Colonic mucosa (tissue), 4 donors: ENCODE measurements around the gene METRN. TPM values are rescaled to one million over a fixed set of nuclear protein-coding genes. Genes with fewer than 3 reads are reported as not detected.

Experiments used
- DNase-seq: peaks from one replicate; pipeline ENCODE4 v3.0.0-alpha.2; 2020
- H3K27ac ChIP-seq: fragments of 200-600 bp; one replicate; pipeline ENCODE4 v1.8.0; 2021
- H3K27me3 ChIP-seq: fragments of 200-600 bp; one replicate; pipeline ENCODE4 v1.8.0; 2021
- H3K36me3 ChIP-seq: fragments of 200-600 bp; one replicate; pipeline ENCODE4 v1.8.0; 2021
- H3K4me1 ChIP-seq: fragments of 200-600 bp; one replicate; pipeline ENCODE4 v1.8.0; 2021; ENCODE audit warnings: mild to moderate bottlenecking
- H3K4me3 ChIP-seq: fragments of 200-600 bp; one replicate; pipeline ENCODE4 v1.8.0; 2021
- H3K9ac ChIP-seq, 2 donors: one replicate each; pipeline ENCODE4 v1.7.0; 2013; ENCODE audit warnings: control low read depth in 2 of 2, low read depth in 2 of 2, low read length in 2 of 2
- H3K9me3 ChIP-seq: fragments of 200-600 bp; one replicate; pipeline ENCODE4 v1.8.0; 2021
- intact Hi-C: fragments of 100-400 bp; cut with DNase I; formaldehyde crosslinking; loops from one replicate; pipeline ENCODE4 v1.14.1; 2022
- total RNA-seq, 2 donors: library from RNA; stranded (reverse); fragmentation: NEBNext Ultra II Directional in 1 of 2; extraction: Animal tissue kit (Norgen Biotek cat#: 25700) in 1 of 2; gene quantifications; one replicate each; pipeline ENCODE4 v1.2.1, GENCODE V29; 2021
- TF ChIP-seq, protein P1 (sequence below): fragments of 200-600 bp; IDR thresholded peaks from one replicate; pipeline ENCODE4 v1.8.0; 2022; ENCODE audit warnings: antibody characterized with exemption, mild to moderate bottlenecking
- donor health status: healthy.
- donor health status: DM: no; HTN: no; CAD: no.
- donor health status: DM: no; HTN: no; CAD: no.

METRN gene
- total RNA-seq, 2 donors from 2014 or later = 23.3 to 50.0 TPM

DNA sequence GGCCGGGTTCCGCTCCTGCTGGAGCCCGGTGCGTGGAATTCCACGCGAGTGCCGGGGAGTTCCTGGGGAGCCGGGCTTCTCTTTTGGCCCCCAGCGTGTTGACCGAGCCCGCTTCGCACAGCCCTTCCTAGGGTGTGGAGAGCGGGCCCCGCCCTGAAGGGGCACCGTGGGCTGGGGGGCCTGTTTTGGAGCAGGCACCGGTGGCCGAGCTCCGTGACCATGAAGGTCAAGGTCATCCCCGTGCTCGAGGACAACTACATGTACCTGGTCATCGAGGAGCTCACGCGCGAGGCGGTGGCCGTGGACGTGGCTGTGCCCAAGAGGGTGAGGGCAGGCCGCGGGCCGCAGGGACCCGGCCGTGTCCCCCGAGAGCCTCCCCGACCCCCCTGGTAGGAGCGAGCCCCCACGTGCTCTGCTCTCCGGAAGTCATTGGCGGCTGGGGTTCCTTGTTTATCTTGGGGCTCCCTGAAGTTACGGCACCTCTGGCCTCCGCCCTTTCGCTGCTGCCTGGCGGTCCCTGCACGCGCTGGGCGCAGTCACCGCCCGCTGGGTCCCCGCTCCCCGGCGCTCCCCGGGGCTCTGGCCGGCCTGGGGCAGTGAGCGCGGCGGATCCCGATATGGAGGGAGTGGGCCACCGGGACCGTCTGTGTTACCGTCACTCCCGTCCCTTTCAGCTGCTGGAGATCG lies 12.5 kb downstream of the METRN start:
- TF ChIP-seq, protein P1, sequence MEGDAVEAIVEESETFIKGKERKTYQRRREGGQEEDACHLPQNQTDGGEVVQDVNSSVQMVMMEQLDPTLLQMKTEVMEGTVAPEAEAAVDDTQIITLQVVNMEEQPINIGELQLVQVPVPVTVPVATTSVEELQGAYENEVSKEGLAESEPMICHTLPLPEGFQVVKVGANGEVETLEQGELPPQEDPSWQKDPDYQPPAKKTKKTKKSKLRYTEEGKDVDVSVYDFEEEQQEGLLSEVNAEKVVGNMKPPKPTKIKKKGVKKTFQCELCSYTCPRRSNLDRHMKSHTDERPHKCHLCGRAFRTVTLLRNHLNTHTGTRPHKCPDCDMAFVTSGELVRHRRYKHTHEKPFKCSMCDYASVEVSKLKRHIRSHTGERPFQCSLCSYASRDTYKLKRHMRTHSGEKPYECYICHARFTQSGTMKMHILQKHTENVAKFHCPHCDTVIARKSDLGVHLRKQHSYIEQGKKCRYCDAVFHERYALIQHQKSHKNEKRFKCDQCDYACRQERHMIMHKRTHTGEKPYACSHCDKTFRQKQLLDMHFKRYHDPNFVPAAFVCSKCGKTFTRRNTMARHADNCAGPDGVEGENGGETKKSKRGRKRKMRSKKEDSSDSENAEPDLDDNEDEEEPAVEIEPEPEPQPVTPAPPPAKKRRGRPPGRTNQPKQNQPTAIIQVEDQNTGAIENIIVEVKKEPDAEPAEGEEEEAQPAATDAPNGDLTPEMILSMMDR = no peak
- DNase-seq = peak; percentile 39
- Histone ChIP-seq H3K4me3 (peak overlapping the region; percentile 42), H3K36me3 (no peaks in the 10 kb centered on the region), H3K9me3 (no peaks in the 10 kb centered on the region), H3K27ac (no peak overlapping the region), H3K9ac (peak overlapping the region; percentile 12 to 16), H3K4me1 (peaks cover 13% of the 10 kb centered on the region), H3K27me3 (peaks cover 9% of the 10 kb centered on the region)
- intact Hi-C loops = no loop called here

DNA sequence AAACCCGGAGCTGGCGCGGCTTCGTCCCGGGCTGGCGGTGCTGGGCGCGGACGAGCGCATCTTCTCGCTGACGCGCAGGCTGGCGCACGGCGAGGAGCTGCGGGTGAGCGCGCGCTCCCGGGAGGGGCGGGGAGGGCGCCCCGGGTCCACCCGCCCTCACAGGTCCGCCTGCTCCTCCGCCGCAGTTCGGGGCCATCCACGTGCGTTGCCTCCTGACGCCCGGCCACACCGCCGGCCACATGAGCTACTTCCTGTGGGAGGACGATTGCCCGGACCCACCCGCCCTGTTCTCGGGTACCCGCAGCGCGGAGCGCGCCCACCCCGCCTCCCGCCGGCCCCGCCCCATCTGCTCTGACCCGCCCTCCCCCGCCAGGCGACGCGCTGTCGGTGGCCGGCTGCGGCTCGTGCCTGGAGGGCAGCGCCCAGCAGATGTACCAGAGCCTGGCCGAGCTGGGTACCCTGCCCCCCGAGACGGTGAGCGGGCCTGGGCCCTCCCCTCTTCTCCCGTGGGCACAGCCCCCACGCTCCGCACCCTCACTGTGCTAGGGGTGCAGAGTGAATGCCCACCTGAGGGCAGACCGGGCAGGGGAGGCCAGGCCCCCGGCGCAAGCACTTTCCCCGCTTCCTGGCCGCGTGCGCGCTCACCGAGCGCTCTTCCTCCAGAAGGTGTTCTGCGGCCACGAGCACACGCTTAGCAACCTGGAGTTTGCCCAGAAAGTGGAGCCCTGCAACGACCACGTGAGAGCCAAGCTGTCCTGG lies 13.4 kb downstream of the METRN start:
- Histone ChIP-seq H3K4me1 (peaks cover 13% of the 10 kb centered on the region), H3K27me3 (peaks cover 9% of the 10 kb centered on the region), H3K4me3 (peak overlapping the region; percentile 42), H3K36me3 (peaks cover 4% of the 10 kb centered on the region), H3K9ac (peak overlapping the region in 1 of 2 donors; percentile 56), H3K27ac (no peak overlapping the region), H3K9me3 (no peaks in the 10 kb centered on the region)
- peak; percentile 77 for DNase-seq
- TF ChIP-seq, protein P1 = no peak
- intact Hi-C loops = no loop called here

DNA sequence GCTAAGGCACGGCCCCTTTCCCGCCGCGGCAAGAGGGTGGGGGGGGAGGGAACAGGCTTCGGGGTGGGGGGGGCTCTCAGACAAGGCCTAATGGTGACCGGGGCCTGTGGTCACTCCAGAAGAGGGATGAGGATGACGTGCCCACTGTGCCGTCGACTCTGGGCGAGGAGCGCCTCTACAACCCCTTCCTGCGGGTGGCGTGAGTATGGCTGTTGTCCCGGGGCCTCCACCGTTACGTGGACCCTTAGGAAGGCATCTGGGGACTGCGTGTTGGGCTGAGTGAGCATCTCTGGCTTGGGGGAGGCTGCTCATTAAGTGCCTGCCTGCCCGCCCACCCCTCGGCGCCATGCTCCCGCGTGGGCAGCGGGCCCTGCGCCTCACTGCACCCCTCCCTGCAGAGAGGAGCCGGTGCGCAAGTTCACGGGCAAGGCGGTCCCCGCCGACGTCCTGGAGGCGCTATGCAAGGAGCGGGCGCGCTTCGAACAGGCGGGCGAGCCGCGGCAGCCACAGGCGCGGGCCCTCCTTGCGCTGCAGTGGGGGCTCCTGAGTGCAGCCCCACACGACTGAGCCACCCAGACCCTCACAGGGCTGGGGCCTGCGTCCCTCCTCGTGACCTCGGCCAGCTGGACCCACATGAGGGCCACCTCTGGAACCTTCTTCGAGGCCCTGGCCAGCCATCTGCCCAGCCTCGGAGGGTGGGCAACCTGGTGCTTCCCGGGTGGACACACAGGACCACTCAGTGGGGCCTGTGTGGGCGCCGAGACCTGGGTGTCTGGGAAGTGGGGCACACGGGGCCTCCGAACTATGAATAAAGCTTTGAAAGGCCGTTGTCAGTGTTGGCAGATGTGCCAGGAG lies 14.2 kb downstream of the METRN start:
- TF ChIP-seq, protein P1 = no peak
- Histone ChIP-seq H3K9ac (no peak overlapping the region), H3K27ac (no peak overlapping the region), H3K36me3 (peaks cover 8% of the 10 kb centered on the region), H3K4me3 (no peak overlapping the region), H3K4me1 (peaks cover 13% of the 10 kb centered on the region), H3K27me3 (peaks cover 9% of the 10 kb centered on the region), H3K9me3 (no peaks in the 10 kb centered on the region)
- DNase-seq = no peak
- intact Hi-C loops = no loop called here

DNA sequence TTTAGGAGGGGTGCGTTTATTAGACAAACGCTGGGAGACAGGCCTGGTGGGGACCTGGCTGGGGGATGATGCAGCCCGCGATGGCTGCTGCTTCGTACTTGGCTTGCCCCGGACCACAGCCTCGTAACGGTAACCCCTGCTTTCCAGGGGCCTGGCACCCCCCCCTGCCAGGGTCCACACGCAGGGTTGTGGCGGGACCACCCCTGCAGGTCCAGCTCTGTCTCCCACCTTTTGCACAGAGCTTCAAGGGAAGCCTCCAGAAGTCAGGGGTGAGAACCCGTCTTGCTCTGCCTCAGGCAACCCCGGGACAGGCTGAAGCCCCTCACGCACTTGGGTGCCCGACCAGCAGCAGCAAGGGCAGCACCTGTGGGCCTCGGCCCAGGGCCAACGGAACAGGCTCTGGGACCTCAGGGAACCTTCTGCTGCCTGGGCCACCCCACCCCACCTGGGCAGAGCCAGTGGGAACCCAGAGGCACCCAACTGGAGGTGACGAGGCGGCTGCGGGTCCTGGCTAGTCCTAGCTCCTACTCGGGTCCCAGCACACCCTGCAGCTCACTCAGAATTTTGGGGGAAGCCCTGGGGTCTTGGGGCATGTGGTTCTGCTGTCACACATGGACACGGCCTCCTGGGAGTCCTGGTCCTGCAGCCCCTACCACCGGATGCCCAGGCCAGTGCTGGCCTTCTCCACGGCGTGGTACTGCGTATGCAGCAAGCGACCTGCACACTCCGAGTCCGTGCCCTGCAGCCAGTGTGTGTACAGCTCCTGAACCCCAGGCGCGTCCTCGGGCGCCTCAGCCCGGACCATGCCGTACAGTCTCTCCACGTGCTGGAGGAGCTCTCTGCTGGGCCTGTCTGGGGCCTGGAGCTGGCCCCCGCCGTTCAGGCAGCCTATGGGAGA lies 15.1 kb downstream of the METRN start:
- Histone ChIP-seq H3K4me1 (peaks cover 13% of the 10 kb centered on the region), H3K9me3 (no peaks in the 10 kb centered on the region), H3K27me3 (peaks cover 9% of the 10 kb centered on the region), H3K4me3 (no peak overlapping the region), H3K9ac (no peak overlapping the region), H3K36me3 (peaks cover 8% of the 10 kb centered on the region), H3K27ac (no peak overlapping the region)
- TF ChIP-seq, protein P1 = no peak
- intact Hi-C loops = no loop called here
- no peak for DNase-seq
